ENCODE results near the gene BAHCC1. TPM values are rescaled to one million over a fixed set of nuclear protein-coding genes. Genes with fewer than 3 reads are reported as not detected.

BAHCC1 gene
- total and polyA plus RNA-seq, 10 of the 15 experiments (the other 5 are each of a cell fraction or from before 2014, with no cell fraction given) = 0.03 to 0.14 (median 0.11) TPM; not detected in 6

DNA sequence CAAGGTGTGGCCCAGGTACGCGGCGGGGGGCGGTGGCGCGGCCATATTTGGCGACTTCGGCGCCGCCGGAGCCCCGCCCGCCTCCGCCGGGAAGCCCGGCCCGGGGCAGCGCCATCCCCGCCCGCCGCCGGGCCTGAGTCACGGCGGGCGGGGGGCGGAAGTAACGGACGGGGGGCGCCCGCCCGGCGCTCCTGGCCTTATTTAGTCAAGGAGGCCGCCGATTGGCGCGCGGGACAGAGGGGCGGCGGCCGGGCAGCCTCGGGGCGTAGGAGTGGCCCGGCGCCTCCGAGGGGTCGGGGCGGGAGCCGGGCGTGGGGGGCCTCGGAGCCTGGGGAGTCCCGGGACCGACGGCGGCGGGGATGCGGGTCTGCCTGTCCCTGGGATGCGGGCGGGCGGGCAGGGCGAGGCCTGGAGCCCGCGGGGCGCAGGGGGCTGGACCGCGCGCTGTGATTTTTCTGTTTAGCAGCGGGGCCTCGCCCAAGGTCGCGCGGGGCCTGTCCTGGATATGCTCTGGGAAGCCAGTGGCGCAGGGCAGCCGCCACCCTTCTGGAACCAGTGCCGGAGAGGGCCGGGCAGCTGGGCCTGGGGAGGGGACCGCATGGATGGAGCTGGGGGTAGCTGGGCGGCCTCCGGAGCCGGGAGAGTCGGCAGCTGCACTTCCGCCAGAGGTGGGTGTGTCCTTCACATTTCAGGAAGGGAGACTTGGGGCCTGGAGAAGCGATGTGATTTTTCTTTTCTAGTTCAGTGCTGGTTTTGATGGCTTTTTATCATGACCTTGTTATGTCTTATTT is 119.7 kb downstream of the BAHCC1 start (continued):
- TF ChIP-seq, protein P1, sequence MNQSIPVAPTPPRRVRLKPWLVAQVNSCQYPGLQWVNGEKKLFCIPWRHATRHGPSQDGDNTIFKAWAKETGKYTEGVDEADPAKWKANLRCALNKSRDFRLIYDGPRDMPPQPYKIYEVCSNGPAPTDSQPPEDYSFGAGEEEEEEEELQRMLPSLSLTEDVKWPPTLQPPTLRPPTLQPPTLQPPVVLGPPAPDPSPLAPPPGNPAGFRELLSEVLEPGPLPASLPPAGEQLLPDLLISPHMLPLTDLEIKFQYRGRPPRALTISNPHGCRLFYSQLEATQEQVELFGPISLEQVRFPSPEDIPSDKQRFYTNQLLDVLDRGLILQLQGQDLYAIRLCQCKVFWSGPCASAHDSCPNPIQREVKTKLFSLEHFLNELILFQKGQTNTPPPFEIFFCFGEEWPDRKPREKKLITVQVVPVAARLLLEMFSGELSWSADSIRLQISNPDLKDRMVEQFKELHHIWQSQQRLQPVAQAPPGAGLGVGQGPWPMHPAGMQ (IDR thresholded peaks at IDR 0.05; ENCODE audit: borderline replicate concordance) = no peak
- TF ChIP-seq NFXL1 (IDR thresholded peaks at IDR 0.05; ENCODE audit: borderline replicate concordance) = no peak
- TF ChIP-seq MYB (IDR thresholded peaks at IDR 0.05; ENCODE audit: borderline replicate concordance, low read depth, low read length) = no peak
- TF ChIP-seq IRF4 (IDR thresholded peaks at IDR 0.05; ENCODE audit: low read depth, low read length) = no peak
- TF ChIP-seq, protein P2, sequence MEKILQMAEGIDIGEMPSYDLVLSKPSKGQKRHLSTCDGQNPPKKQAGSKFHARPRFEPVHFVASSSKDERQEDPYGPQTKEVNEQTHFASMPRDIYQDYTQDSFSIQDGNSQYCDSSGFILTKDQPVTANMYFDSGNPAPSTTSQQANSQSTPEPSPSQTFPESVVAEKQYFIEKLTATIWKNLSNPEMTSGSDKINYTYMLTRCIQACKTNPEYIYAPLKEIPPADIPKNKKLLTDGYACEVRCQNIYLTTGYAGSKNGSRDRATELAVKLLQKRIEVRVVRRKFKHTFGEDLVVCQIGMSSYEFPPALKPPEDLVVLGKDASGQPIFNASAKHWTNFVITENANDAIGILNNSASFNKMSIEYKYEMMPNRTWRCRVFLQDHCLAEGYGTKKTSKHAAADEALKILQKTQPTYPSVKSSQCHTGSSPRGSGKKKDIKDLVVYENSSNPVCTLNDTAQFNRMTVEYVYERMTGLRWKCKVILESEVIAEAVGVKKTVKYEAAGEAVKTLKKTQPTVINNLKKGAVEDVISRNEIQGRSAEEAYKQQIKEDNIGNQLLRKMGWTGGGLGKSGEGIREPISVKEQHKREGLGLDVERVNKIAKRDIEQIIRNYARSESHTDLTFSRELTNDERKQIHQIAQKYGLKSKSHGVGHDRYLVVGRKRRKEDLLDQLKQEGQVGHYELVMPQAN (conservative IDR thresholded peaks at IDR 0.05) = peak; percentile 75
- no peak; the same call in 1 of the 2 replicates for TF ChIP-seq POLR2AphosphoS2 (IDR thresholded peaks at IDR 0.05; ENCODE audit: low read depth, low read length)
- TF ChIP-seq BCL3 (IDR thresholded peaks at IDR 0.05; ENCODE audit: borderline replicate concordance, insufficient read depth, low read depth, low read length, poor library complexity, severe bottlenecking) = peak; percentile 6
- TF ChIP-seq BHLHE40 (IDR thresholded peaks at IDR 0.05; ENCODE audit: borderline replicate concordance in 1 of 2, low read depth in 2 of 2, low read length in 1 of 2) = peak; percentile 20 to 80; a peak in 3 of 4 replicates
- TF ChIP-seq NR2F1 (conservative IDR thresholded peaks at IDR 0.05) = peak; percentile 82
- no peak for TF ChIP-seq CREM (IDR thresholded peaks at IDR 0.05; ENCODE audit: low read depth)
- no peak for TF ChIP-seq ZNF592 (IDR thresholded peaks at IDR 0.05)
- TF ChIP-seq, protein P3, sequence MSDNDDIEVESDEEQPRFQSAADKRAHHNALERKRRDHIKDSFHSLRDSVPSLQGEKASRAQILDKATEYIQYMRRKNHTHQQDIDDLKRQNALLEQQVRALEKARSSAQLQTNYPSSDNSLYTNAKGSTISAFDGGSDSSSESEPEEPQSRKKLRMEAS (IDR thresholded peaks at IDR 0.05; ENCODE audit: low read depth, low read length) = no peak
- TF ChIP-seq ASH2L (IDR thresholded peaks at IDR 0.05; ENCODE audit: borderline replicate concordance, low read depth) = no peak
- TF ChIP-seq, protein P4, sequence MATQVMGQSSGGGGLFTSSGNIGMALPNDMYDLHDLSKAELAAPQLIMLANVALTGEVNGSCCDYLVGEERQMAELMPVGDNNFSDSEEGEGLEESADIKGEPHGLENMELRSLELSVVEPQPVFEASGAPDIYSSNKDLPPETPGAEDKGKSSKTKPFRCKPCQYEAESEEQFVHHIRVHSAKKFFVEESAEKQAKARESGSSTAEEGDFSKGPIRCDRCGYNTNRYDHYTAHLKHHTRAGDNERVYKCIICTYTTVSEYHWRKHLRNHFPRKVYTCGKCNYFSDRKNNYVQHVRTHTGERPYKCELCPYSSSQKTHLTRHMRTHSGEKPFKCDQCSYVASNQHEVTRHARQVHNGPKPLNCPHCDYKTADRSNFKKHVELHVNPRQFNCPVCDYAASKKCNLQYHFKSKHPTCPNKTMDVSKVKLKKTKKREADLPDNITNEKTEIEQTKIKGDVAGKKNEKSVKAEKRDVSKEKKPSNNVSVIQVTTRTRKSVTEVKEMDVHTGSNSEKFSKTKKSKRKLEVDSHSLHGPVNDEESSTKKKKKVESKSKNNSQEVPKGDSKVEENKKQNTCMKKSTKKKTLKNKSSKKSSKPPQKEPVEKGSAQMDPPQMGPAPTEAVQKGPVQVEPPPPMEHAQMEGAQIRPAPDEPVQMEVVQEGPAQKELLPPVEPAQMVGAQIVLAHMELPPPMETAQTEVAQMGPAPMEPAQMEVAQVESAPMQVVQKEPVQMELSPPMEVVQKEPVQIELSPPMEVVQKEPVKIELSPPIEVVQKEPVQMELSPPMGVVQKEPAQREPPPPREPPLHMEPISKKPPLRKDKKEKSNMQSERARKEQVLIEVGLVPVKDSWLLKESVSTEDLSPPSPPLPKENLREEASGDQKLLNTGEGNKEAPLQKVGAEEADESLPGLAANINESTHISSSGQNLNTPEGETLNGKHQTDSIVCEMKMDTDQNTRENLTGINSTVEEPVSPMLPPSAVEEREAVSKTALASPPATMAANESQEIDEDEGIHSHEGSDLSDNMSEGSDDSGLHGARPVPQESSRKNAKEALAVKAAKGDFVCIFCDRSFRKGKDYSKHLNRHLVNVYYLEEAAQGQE (IDR thresholded peaks at IDR 0.05; ENCODE audit: low read depth, low read length) = no peak; the same call in 1 of the 2 replicates
- TF ChIP-seq ATF7 (IDR thresholded peaks at IDR 0.05; ENCODE audit: low read depth) = no peak
